K562 (cell line): ENCODE results near the gene SLC38A10. TPM values are rescaled to one million over a fixed set of nuclear protein-coding genes. Genes with fewer than 3 reads are reported as not detected.

ENCODE experiments used
- CBX2 ChIP-seq: fragments of 200-600 bp; sonication (generic); IDR thresholded peaks from one replicate; pipeline ENCODE4 v1.6.1; 2012; ENCODE audit warnings: mild to moderate bottlenecking, low read length, inconsistent platforms; ENCODE audit not compliant: insufficient read depth, poor library complexity, severe bottlenecking
- DEAF1 ChIP-seq: fragments of 450-650 bp; formaldehyde crosslinking; IDR thresholded peaks from 2 replicates; pipeline ENCODE4 v1.4.0; 2020; ENCODE audit warnings: mild to moderate bottlenecking, moderate library complexity
- E2F3 ChIP-seq: fragments of 250-450 bp; sonication (Bioruptor Pico); IDR thresholded peaks from 2 replicates; pipeline ENCODE4 v1.4.0; 2020; ENCODE audit warnings: mild to moderate bottlenecking
- JUND ChIP-seq, 2 experiments: IDR thresholded peaks; 2 replicates in 1 of 2; 3 replicates in 1 of 2; pipeline ENCODE4 v1.6.1; 2011; ENCODE audit warnings: borderline replicate concordance in 2 of 2, low read depth in 2 of 2, low read length in 2 of 2, improper control_type of control experiment in 1 of 2, missing biosample characterization in 1 of 2, missing genetic modification characterization in 1 of 2, missing genetic modification reagents in 1 of 2
- MGA ChIP-seq: fragments of 450-650 bp; IDR thresholded peaks from 2 replicates; pipeline ENCODE4 v1.6.1; 2016; ENCODE audit warnings: mild to moderate bottlenecking, moderate library complexity
- MXI1 ChIP-seq: IDR thresholded peaks from 2 replicates; pipeline ENCODE4 v1.6.1; 2011; ENCODE audit warnings: low read depth, mild to moderate bottlenecking, improper control_type of control experiment, low read length
- MYNN ChIP-seq, 2 experiments: sonication (generic); formaldehyde crosslinking in 1 of 2; IDR thresholded peaks; 2 replicates each; pipeline versions ENCODE4 v1.5.0 to v1.6.1; 2016 to 2020; ENCODE audit warnings: antibody characterized with exemption in 1 of 2, missing genetic modification reagents in 1 of 2
- NCOA1 ChIP-seq: fragments of 450-650 bp; IDR thresholded peaks from 2 replicates; pipeline ENCODE4 v1.6.1; 2016; ENCODE audit warnings: low read depth
- RCOR1 ChIP-seq, 2 experiments: IDR thresholded peaks; 2 replicates each; pipeline ENCODE4 v1.6.1; 2012; ENCODE audit warnings: low read depth in 2 of 2, low read length in 2 of 2, borderline replicate concordance in 1 of 2, improper control_type of control experiment in 1 of 2
- WHSC1 ChIP-seq: IDR thresholded peaks from one replicate; pipeline ENCODE4 v1.6.1; 2012; ENCODE audit warnings: low read length, control low read depth, inconsistent platforms
- ZNF175 ChIP-seq: fragments of 200-800 bp; sonication (Bioruptor generic); IDR thresholded peaks from 2 replicates; pipeline ENCODE4 v1.6.1; 2016; ENCODE audit warnings: low read depth, mild to moderate bottlenecking, missing genetic modification characterization, missing compliant biosample characterization
- ZNF75A ChIP-seq: fragments of 450-650 bp; formaldehyde crosslinking; IDR thresholded peaks from 2 replicates; pipeline ENCODE4 v1.4.0; 2020; ENCODE audit warnings: mild to moderate bottlenecking
- polyA plus RNA-seq, 8 experiments: library from polyadenylated mRNA; depleted of rRNA in 4 of 8; stranded (reverse) in 5 of 8; unstranded in 3 of 8; fragments of >200 nt; fragmentation: Nextera tagmentation in 2 of 8; fragmentation: Illumina TruSeq in 1 of 8; extraction: Ambion mirVana in 2 of 8; extraction: Trizol in 1 of 8; gene quantifications; 2 replicates each; pipeline versions ENCODE4 v1.2.1 to v1.2.3, GENCODE V29; 2011 to 2014; ENCODE audit warnings: inconsistent platforms in 1 of 8, missing spikeins in 1 of 8
- total RNA-seq, 7 experiments: library from RNA; depleted of rRNA in 6 of 7; stranded (reverse); fragments of >200 nt in 6 of 7; fragmentation: Illumina TruSeq in 2 of 7; extraction: Trizol in 2 of 7; gene quantifications; 2 replicates each; pipeline versions ENCODE4 v1.2.1 to v1.2.3, GENCODE V29; 2011 to 2021; ENCODE audit warnings: low replicate concordance in 1 of 7
- TF ChIP-seq, protein P1 (sequence below): fragments of 200-800 bp; sonication (Bioruptor generic); IDR thresholded peaks from 2 replicates; pipeline ENCODE4 v1.6.1; 2017; ENCODE audit warnings: missing genetic modification characterization, missing compliant biosample characterization

SLC38A10 gene
- total and polyA plus RNA-seq, 9 of the 15 experiments (the other 6 are each of a cell fraction or from before 2014, with no cell fraction given) = 0.45 to 54.2 (median 13.8) TPM

DNA sequence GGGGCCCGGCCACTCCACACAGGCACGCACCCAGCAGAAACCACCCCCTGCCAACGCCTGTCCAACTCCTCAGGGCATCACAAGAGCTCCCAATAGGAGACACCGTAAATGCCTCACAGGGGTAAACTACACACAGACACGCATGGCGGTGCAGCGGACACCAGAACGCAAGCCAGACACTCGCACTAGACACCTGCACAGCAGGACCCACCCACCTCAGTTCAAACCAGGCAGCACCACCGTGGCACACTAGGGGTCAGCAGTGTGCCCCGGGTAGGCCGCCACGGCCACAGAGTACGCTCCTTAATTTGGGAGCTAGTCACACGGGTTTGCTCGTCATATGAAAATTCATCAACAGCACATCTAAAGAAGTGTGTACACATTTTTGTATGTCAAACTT lies 3.4 kb downstream of the SLC38A10 start (continued):
- peak; percentile 33; the same call in 1 of the 2 replicates for TF ChIP-seq DEAF1 (CRISPR knock-in tag)
- TF ChIP-seq WHSC1 = no peak
- no peak for TF ChIP-seq MXI1
- TF ChIP-seq, protein P1, sequence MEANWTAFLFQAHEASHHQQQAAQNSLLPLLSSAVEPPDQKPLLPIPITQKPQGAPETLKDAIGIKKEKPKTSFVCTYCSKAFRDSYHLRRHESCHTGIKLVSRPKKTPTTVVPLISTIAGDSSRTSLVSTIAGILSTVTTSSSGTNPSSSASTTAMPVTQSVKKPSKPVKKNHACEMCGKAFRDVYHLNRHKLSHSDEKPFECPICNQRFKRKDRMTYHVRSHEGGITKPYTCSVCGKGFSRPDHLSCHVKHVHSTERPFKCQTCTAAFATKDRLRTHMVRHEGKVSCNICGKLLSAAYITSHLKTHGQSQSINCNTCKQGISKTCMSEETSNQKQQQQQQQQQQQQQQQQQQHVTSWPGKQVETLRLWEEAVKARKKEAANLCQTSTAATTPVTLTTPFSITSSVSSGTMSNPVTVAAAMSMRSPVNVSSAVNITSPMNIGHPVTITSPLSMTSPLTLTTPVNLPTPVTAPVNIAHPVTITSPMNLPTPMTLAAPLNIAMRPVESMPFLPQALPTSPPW (CRISPR knock-in tag) = no peak
- TF ChIP-seq NCOA1 = no peak
- no peak for TF ChIP-seq MGA
- no peak for TF ChIP-seq ZNF175 (CRISPR knock-in tag)
- no peak for TF ChIP-seq ZNF75A (CRISPR knock-in tag)
- peak; percentile 45; the same call in 1 of the 2 replicates for TF ChIP-seq MYNN (IDR thresholded peaks at IDR 0.05)
- no peak for TF ChIP-seq MYNN (CRISPR knock-in tag; IDR thresholded peaks at IDR 0.05)
- peak; percentile 20; the same call in 1 of the 2 replicates for TF ChIP-seq JUND (IDR thresholded peaks at IDR 0.05; ENCODE audit: borderline replicate concordance, low read depth, low read length)
- no peak for TF ChIP-seq JUND (tag; IDR thresholded peaks at IDR 0.05; ENCODE audit: borderline replicate concordance, low read depth, low read length)
- no peak for TF ChIP-seq CBX2
- TF ChIP-seq RCOR1 (IDR thresholded peaks at IDR 0.05; ENCODE audit: borderline replicate concordance in 1 of 2, low read depth in 2 of 2, low read length in 2 of 2) = 0 out of 4 replicates have a peak, but pooled peaks of 1 of the 2 experiments have one; percentile 17
- TF ChIP-seq E2F3 (CRISPR knock-in tag) = no peak
